Lung (tissue), 12 donors: Measurements from ENCODE around the gene REEP3. TPM values are rescaled to one million over a fixed set of nuclear protein-coding genes. Genes with fewer than 3 reads are reported as not detected.

Experiments used
- ATAC-seq: fragments of 200-7000 bp; cut with Tn5 transposase; one replicate; pipeline ENCODE4 v1.9.1; 2020; ENCODE audit warnings: moderate number of reproducible peaks; ENCODE audit not compliant: insufficient read depth, low FRiP score
- DNase-seq, 3 donors: peaks; one replicate each; pipeline ENCODE4 v3.0.0-alpha.2; 2013 to 2017
- H3K27ac ChIP-seq, 2 donors: one replicate each; pipeline ENCODE4 v1.5.1; 2013; ENCODE audit warnings: mild to moderate bottlenecking in 2 of 2, moderate library complexity in 2 of 2, control low read depth in 1 of 2, inconsistent platforms in 1 of 2, low read depth in 1 of 2, low read length in 1 of 2
- H3K27me3 ChIP-seq, 3 donors: one replicate each; pipeline ENCODE4 v1.5.1; 2013; ENCODE audit warnings: low read length in 2 of 3; ENCODE audit not compliant: control insufficient read depth in 3 of 3, insufficient read depth in 3 of 3
- H3K36me3 ChIP-seq, 4 donors: one replicate each; pipeline ENCODE4 v1.5.1; 2013; ENCODE audit warnings: low read length in 4 of 4, mild to moderate bottlenecking in 1 of 4, moderate library complexity in 1 of 4; ENCODE audit not compliant: control insufficient read depth in 4 of 4, insufficient read depth in 4 of 4
- H3K4me1 ChIP-seq, 5 donors: one replicate each; pipeline ENCODE4 v1.5.1; 2013; ENCODE audit warnings: low read length in 5 of 5, mild to moderate bottlenecking in 2 of 5, moderate library complexity in 1 of 5; ENCODE audit not compliant: control insufficient read depth in 5 of 5, insufficient read depth in 5 of 5
- H3K4me3 ChIP-seq: one replicate; pipeline ENCODE4 v1.5.1; 2013; ENCODE audit warnings: mild to moderate bottlenecking, control low read depth, moderate library complexity
- H3K9ac ChIP-seq, 2 donors: one replicate each; pipeline ENCODE4 v1.5.1; 2013; ENCODE audit warnings: low read length in 2 of 2, control low read depth in 1 of 2; ENCODE audit not compliant: insufficient read depth in 1 of 2
- H3K9me3 ChIP-seq, 4 donors: one replicate each; pipeline ENCODE4 v1.5.1; 2013; ENCODE audit warnings: low read length in 3 of 4, mild to moderate bottlenecking in 1 of 4, moderate library complexity in 1 of 4; ENCODE audit not compliant: control insufficient read depth in 4 of 4, insufficient read depth in 3 of 4
- CTCF ChIP-seq: IDR thresholded peaks from 2 replicates; pipeline ENCODE4 v1.5.1; 2012; ENCODE audit warnings: mild to moderate bottlenecking; ENCODE audit errors: control extremely low read depth, extremely low read depth
- WGBS, 2 donors: extraction: QIAGEN DNeasy Blood & Tissue Kit; methylation state at CpG; one replicate each; pipeline ENCODE4 v1.1.7; 2013; 5-methylcytosine and 5-hydroxymethylcytosine counted together
- polyA plus RNA-seq, 2 donors: library from polyadenylated mRNA; stranded (reverse); fragments of 200-250 nt; gene quantifications; one replicate each; pipeline ENCODE4 v1.2.1, GENCODE V29; 2013
- total RNA-seq, 2 donors: library from RNA; depleted of rRNA in 1 of 2; stranded (reverse); fragments of >200 nt in 1 of 2; gene quantifications; one replicate each; pipeline ENCODE4 v1.2.1, GENCODE V29; 2014 to 2021
- donor health status: control.
- donor health status: control.
- donor health status: Bipolar disorder and iron deficiency.
- donor health status: healthy.
- donor health status: DM: yes; HTN: yes; CAD: no.

Gene REEP3
- total and polyA plus RNA-seq, 4 donors = 11.5 to 45.9 (median 24.5) TPM

GRCh38 chr10:63493004-63493403, 28.2 kb upstream of the REEP3 start:
- Histone ChIP-seq H3K4me1 (peaks cover 0 to 14% (median 12%) of the 10 kb centered on the region in 5 donors), H3K9me3 (peaks cover 0 to 3% (median 0%) of the 10 kb centered on the region in 4 donors), H3K27me3 (no peaks in the 10 kb centered on the region), H3K9ac (no peak overlapping the region), H3K4me3 (no peak overlapping the region), H3K36me3 (peaks cover 0 to 1% (median 0%) of the 10 kb centered on the region in 4 donors), H3K27ac (no peak overlapping the region)
- no peak for ATAC-seq
- 94 to 98% methylated on average over 4 of the region's 4 CpGs for WGBS, 2 donors
- no peak for DNase-seq
- no peak for TF ChIP-seq CTCF

GRCh38 chr10:63494951-63495350, 26.2 kb upstream of the REEP3 start:
- H3K4me3 ChIP-seq = no peak overlapping the region
- no peak overlapping the region for H3K9ac ChIP-seq
- ATAC-seq (no peak), DNase-seq (no peak)
- peaks cover 0 to 10% (median 8%) of the 10 kb centered on the region in 5 donors for H3K4me1 ChIP-seq
- WGBS, 2 donors = 95 to 98% methylated on average over 2 of the region's 2 CpGs
- TF ChIP-seq CTCF = no peak
- no peak overlapping the region for H3K27ac ChIP-seq
- peaks cover 0 to under 1% (median 0%) of the 10 kb centered on the region in 4 donors for H3K9me3 ChIP-seq
- H3K27me3 ChIP-seq = no peaks in the 10 kb centered on the region
- H3K36me3 ChIP-seq = peaks cover 0 to 1% (median 0%) of the 10 kb centered on the region in 4 donors

DNA sequence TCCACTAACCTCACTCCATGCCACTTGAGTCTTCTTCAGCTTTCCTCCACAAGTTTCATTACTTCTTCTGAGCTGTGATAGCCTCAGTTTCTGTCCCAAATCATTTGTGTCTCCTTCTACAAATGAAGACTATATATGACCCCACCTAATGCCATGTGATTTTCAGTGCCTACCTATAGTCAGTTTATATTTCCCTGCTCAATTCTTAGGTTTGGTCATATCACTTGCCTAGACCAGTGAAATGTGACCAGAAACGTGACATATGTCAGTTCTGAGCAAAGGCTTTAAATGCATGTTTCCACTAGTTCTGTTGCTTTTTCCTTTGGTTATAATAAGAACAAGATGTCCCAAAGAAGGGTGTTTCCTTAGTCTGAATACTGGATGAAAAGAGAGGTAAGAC, 24.6 kb upstream of the REEP3 start:
- no peak for TF ChIP-seq CTCF
- 95 to 96% methylated on average over 1 of the region's 1 CpG for WGBS, 2 donors

DNA sequence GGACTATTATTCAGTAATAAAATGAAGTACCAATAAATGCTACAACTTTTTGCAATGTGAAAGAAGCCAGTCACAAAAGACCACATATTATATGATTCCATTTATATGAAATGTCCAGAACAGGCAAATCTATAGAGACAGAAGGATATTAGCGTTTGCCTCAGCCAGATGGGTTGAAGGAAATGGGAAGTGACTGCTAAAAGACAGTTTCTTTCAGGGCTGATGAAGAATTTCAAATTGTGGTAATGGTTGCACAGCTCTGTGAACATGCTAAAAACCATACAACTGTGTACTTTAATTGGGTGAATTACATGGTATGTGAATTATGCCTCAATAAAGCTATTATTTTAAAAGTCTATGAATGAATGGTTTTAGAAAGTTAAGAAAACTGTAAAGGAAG, 23.9 kb upstream of the REEP3 start:
- peaks cover 0 to 3% (median 0%) of the 10 kb centered on the region in 4 donors for H3K36me3 ChIP-seq
- H3K4me1 ChIP-seq = peaks cover 0 to 3% (median 0%) of the 10 kb centered on the region in 5 donors
- DNase-seq (no peak), ATAC-seq (no peak)
- no peaks in the 10 kb centered on the region for H3K27me3 ChIP-seq
- TF ChIP-seq CTCF = no peak
- no peak overlapping the region for H3K9ac ChIP-seq
- H3K4me3 ChIP-seq = no peak overlapping the region
- H3K9me3 ChIP-seq = no peaks in the 10 kb centered on the region
- WGBS, 2 donors = 28 to 51% methylated on average over 1 of the region's 1 CpG
- no peak overlapping the region for H3K27ac ChIP-seq

More for the DNA sequence above, 24.6 kb upstream of the REEP3 start:
- H3K9me3 ChIP-seq = no peaks in the 10 kb centered on the region
- peaks cover 0 to 3% (median 0%) of the 10 kb centered on the region in 4 donors for H3K36me3 ChIP-seq
- H3K9ac ChIP-seq = no peak overlapping the region
- no peaks in the 10 kb centered on the region for H3K27me3 ChIP-seq
- DNase-seq (no peak), ATAC-seq (no peak)
- H3K4me1 ChIP-seq = peaks cover 0 to 7% (median 5%) of the 10 kb centered on the region in 5 donors
- no peak overlapping the region for H3K4me3 ChIP-seq
- H3K27ac ChIP-seq = no peak overlapping the region
